NCI-H510A treated with DMSO at 0.1 percent for 48 hours (cell line): ENCODE measurements around the gene SIK1.
"Not testable (repeated sequence)": the region's sequence is repeated elsewhere in the genome, so short reads cannot be mapped to it uniquely, and the experiment has no call there.

ENCODE experiments used
- DNase-seq: peaks from one replicate; lab custom pipeline; 2025; lab: John Stamatoyannopoulos, UW

Gene SIK1

DNA sequence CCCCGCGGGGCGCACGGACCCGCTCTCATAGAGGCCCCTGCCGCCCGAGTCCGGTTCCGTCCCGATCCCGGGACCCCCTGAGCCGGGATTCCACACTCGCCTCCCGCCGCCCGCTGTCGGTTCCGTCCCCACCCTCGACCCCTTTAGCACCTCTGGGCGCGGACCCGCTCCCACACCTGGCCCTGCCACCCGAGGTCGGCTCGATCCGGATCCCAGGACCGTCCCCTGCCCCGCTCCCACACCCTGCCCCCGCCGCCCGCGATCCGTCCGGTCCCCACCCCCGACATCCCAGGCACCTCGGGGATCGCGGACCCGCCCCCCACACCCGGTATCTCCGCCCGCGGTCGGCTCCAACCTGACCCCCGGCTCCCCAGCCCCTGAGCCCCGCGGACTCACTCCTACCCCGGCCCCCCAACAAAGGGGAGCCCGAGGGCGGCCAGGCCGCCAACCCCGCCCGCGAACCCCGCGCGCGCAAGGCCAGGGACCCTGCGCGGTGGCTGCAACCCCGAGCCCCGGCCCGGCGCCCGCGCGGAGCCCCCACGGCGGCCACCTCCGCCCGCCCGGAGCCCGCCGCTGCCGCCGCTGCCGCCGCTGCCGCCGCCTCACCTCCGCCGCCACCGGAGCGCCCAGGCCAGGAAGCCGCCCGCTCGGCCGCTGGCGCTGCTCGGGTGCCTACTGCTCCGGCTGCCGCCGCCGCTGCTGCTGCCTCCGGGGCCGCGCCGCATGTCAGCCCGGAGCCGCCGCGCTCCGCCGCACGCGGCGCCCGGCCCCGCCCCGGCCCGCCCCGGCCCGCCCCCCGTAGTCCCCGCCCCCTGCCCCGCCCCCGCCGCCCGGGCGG lies at the start of gene SIK1:
Gene SIK1, minus strand, starts transcription at position 728 of the 838 bp plus-strand sequence. CDS start 953 bp downstream, outside the sequence.
- not testable (repeated sequence) for DNase-seq

DNA sequence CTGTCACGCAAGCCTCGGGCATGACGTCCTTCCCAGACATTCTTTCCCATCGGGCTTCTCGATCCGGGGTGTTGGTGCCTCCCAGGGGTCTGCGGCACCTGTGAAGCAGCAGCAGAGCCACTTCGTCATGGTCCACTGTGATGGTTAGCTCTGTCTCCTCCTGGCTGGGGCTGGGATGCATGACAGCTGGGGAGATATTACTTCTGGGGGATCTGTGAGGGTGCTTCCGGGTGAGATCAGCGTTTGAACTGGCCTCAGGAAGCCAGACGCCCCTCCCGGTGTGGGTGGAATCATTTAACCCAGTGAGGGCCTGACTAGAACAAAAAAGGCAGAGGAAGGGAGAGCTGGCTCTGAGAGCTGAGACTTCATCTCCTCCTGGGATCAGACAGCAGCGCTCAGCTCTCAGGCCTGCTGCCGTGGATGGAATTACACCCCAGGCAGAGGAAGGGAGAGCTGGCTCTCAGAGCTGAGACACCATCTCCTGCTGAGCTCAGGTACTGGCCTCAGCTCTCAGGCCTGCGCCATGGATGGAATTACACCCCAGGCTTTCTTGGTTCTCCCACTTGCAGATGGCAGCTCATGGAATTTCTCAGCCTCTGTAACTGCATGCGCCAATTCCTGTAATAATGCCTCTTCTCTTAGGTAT lies 44.8 kb upstream of the SIK1 start:
- not testable (repeated sequence) for DNase-seq

DNA sequence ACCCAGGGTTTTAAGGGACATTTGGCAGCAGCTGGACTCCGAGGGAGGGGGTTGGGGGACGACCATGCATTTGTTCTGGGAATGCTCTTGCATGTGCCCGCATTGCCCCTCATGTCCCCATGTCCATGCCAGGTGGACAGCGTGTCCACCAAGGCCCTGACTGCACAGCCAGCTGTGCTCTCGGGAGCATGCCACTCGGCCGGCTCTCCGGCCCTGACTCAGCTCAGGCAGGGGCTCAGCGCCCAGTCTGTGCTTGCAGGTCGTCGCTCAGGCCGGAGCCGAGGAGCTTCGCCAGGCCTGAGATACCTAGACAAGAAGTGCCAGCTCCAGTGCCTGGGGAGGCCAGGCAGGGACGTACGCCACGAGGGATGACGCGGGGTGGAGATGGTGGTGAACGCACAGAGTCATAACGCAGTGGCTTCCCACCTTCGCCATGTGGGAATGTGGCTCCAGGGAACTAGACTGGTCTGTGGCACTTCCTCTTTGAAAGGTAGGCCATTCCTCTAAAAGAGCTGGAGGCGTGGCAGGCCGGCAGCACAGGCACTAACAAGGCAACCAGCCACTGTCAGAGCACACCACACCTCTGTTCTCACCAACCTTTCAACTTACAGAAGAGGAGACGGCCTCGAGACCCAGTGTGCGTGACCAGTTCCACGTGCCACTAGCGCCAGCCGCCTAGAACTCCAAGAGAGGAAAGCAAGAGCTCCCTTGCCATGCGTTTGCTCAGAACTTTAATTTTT lies 43.0 kb upstream of the SIK1 start:
- DNase-seq = not testable (repeated sequence)

DNA sequence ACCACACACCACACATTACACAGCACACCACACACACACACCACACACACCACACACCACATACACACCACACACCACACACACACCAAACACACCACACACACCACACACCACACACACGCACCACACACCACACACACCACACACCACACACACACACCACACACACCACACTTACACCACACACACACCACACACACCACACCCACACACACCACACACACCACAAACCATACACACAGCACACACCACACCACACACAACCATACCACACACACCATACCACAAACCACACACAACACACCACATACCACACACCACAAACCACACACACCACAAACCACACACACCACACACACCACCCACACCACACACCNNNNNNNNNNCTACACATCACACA lies 40.9 kb upstream of the SIK1 start:
- no peak for DNase-seq

DNA sequence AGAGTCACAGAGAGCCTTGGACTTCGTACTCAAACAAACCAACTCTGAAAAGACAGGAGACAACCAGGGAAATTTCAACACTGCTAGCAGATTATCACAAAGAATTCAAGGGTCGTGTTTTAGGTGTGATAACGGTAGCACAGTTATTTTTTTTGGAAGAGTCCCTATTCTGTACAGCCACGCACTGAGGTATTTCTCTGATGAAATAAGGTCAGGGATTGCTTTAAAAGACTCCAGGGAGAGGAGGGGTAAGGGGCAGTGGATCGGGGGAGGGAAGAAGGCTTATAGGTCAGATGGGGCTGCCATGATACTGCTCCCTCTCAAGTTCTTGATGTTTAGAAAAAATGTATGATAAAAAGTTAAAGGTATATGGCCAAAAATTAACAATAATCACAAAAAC lies 38.2 kb upstream of the SIK1 start:
- DNase-seq = not testable (repeated sequence)

DNA sequence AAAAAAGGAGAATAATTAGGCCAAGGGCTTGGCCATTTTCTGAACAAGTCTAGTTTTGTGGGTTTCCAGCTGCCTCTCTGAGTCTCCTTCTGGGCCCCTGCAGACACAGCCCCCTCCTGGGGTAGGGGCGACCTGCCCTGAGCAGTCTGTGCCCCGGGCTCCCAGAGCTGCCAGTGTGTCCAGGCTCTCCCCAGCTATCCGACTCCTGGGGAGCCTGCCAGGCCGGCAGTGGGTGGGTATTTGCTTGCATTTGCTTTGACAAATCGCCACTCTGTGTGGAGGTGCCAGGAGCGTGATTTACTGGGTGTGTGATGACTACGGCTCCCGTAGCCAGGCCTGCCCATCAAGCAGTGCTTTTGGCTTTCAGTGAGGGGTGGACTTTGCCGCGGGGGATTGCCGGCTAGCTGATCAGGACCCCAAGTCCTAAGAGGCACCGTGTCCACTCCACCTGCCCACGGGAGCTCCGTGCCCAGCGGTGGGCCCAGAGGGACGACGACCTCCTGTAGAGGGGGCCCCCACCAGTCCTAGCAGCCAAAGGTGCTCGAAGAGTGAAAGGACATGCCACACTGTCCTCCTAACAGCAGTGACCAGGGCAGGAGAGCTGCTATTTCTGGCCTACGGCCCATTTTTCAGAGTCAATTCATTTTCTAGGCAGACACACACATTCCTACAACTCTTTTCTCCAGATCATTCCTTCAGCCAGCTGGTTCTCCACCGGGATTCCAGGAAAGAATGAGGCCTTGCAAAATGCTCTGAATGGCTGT lies 36.7 kb upstream of the SIK1 start:
- DNase-seq = not testable (repeated sequence)

DNA sequence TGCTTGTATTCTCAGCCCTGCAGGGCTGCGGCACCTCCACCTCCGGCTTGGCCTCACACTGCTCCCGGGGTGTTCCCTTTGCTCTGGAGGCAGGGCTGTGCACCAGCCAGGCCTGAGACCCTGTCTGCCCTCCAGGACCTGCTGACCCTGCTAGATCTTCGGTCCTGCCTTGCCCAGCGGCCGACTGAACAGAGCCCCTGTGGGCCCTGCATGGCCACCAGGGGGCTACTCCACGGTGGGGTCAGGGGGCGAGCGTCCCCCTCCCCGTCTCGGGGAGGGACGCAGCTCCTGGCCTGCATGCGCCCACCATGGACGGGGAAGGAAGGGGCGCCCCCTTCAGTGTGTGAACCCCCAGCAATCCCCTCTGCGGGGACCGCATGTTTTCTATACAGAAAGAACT lies 36.0 kb upstream of the SIK1 start:
- DNase-seq = not testable (repeated sequence)

DNA sequence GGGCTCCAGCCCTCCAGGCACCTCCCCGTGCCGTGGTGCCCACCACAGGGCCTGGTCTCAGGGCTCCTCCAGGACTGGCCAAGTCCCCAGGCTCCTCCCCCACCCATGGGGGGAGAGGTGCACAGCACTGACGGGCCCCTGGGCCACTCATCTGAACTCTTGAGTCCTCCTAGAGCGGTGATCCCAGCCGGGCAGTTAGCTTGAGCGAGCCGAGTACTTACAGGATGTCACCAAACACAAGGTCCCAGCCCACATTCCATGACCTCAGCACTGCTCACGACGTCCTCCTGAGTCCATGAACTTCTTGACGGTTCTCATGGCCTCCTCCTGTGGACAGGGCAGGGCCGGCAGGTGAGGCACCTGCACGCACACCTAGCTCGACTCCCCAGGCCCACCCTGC lies 33.5 kb upstream of the SIK1 start:
- DNase-seq = not testable (repeated sequence)

DNA sequence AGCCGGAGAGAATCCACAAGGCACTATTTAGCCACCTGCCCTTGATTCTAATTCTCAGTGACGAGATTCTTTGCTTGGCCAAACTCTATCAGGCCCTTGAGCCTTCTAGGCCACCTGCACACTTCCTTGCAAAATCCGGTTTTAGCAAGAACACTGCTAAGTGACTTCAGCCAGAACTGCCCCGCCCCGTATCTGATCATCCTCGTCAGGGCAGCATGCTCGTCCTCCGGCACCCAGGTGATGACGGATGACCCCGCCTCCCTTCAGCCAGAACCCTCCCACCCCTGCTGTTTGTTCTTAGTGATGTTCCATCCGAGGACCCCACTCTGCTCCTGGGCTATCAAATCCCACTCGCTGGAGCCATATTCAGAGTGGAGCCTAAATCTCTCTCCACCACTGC lies 32.1 kb upstream of the SIK1 start:
- DNase-seq = not testable (repeated sequence)

DNA sequence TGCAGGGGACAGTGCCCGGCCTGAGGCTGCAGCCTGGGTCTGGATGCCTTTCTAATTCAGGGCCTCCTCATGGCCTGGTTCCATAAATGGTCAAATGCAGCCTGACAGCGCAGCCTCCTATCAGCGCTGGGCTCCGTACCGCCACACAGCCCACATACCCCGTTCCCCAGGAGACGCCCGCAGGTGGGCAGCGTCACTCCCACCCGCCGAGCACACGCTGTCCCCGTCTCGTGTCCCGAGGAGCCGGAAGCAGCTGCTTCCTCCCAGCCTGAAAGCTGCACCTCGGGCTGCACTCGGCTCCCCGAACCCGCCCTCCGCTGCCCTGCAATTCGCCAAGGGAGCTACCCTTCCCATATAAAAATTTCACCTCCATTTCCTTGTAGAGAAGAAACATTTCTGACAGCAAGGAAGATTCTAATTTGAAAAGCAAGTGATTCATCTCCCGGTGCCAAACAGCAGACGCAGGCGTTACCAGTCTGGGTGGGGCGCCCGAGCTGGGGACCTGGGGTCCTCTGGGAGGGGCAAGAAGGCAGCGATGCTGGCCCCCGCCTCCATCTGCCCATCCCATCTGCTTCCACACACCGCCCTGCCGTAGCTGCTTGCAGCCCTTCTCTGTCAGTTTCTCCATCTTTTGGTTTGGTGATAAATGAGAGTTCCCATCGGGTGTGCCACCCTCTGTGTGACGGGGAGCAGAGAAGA lies 29.8 kb upstream of the SIK1 start:
- not testable (repeated sequence) for DNase-seq

DNA sequence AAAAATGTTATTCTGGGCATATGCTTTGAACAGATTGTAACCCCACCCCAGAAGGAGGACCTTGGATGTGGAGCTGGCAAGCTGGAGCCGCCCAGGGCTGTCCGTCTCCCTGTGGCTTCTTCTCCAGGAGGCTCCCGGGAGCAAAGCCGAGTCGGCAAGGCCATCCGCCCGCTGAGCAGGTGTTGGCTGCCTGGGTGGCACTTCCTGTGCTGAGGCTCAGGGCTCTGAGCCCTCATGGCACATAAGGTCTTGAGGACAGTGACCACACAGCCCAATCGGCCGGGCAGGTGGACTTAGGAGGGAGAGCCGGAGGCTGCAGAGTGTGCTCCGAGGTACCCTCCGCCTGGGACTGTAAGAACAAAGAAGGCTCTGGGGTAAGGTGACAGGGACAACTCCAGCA lies 28.8 kb upstream of the SIK1 start:
- not testable (repeated sequence) for DNase-seq

DNA sequence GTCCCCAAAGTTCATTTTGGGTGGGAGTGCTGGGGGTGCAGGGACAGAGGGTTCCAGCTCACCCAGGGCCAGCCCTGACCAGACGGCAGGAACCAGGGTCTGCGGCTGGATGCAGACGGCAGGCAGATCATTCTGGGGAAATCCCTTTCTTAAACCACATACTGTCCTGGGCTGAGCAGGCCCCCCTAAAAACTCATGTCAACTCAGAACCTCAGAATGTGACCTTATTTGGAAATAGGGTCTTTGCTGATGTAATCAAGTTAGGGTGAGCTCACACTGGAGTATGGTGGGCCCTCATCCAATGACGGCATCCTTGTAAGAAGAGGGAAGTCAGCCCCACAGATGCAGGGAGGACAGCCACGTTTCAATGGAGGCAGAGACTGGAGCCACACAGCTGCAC lies 27.2 kb upstream of the SIK1 start:
- not testable (repeated sequence) for DNase-seq

DNA sequence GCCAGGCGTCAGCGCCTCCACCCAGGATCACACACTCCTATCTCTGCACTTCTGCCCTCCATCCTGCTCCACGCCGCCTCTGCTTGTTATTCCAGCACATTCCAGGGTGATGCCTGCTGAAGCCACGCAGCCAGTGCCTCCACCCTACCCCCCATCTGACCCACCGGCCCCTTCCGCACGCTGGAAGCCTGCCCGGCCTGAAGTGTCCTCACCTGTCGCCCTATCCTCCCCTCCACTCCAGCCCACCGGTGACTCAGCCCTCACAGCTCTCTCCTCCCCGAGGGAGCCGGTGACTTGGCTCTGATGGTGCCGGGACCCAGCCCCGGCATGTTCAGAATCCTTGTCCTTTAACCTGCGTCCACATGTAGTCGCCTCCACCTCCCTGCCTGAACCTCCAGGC lies 24.9 kb upstream of the SIK1 start:
- DNase-seq = not testable (repeated sequence)

DNA sequence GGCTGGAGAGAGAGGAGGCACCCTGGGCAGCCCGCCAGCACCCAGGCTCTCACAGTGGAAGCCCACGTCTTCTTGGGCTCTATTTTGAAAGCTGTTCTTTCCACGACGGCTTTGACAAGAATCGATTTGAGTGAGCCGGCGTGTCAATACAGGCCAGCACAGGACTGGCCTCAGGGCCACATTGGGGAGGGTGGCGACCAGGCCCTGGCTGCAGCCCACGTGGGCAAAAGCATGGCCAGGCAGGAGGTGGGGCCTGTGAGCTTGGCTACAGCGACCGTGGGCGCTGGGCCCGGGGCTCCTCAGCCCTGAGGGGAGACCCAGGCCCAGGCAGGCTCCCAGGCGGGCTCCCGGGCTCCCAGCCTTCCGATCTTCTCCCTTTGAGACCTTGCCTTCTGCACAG lies 23.4 kb upstream of the SIK1 start:
- DNase-seq = not testable (repeated sequence)

DNA sequence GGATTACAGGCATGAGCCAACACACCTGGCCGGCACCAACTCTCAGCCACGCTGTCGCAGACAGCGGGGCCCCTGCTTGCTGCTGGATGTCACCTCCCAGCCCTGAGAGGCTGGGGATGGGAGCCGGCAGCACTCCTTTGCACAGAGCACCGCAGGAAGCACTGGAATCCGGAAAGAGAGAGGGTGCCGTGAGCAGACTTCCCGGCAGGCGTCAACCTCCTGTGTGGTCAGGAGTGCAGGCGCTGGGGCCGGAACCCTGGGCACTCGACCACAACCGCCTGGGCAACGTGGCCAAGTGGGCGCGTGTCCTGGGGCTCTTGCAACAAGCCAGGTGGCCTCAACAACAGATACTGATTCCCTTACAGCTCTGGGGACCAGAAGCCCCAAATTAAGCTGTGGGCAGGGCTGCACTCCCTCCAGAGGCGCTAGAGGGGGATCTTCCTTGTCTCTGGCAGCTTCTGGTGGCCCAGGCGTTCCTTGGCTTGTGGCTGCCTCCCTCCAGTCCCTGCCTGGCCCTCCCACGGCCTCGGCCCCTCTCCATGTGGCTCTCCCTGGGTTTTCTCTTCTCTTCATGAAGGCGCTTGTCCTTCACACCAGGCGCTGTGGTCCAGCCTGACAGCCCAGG lies 20.5 kb upstream of the SIK1 start:
- DNase-seq = not testable (repeated sequence)

DNA sequence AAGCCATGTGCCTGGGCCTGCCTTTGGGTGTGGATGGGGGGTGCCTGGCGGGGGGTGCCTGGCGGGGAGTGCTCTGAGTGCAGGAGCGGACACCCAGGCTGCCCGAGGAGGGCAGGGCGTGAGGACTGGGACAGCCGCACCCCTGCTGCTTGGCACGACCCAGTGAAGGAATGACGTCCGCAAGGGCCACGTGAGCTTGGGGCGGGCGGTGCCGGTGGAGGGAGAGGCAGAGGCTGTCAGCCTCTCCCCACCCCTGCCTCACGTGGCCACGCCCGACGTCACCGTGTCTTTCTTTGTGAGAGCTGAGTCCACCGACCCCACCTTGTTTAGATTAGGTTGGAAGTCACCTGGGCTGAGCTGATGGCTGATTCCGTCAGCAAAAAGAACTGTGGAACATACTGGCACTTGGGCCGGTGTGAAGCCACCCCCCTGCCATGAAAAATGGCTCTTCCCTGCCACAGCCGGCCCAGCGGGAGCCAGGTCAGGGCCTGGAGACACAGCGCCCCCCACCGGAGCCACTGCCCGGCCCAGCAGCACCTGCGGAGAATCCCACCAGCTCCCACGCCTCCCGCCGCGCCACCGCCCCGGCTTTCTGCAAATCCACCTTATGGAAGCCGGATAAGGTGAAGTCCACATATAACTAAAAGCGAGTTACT lies 19.5 kb upstream of the SIK1 start:
- not testable (repeated sequence) for DNase-seq

DNA sequence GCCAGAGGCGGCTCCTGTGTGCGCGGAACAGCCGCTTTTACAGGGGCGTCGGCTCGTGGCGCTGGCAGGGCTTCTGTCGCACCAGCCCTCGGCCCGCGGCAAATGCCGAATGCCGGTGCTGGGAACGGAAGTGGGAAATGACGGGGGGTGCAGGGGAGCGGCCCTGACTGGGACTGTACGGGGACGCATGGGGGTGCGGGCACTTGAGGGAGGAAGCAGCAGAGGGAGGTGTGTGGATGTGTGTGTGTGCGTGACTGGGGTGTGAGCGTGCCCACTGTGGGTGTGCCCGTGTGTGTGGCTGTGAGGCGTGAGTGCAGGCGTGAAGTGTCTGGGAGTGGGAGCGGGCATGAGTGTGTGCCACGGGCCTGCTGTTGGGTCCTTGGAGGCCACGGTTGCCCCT lies 17.6 kb upstream of the SIK1 start:
- not testable (repeated sequence) for DNase-seq

DNA sequence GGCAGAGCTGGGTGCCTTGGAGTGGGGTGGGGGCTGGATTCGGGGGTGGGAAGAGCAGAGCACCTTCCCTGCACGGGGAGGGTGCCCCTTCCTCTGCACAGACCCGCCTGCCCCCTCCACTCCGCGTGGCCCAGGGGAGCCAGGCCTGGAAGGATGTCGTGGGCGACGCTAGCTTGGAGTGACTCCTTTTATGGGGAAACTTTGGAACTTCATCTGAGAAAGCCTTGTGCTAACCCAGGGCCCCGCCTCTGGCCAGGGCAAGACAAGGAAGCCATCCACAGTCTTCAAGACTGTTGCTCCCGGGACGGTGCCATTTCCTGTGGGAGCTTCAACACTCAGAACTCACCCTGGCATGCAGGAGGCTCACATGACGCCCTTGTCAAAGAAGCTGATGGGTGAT lies 15.6 kb upstream of the SIK1 start:
- not testable (repeated sequence) for DNase-seq

DNA sequence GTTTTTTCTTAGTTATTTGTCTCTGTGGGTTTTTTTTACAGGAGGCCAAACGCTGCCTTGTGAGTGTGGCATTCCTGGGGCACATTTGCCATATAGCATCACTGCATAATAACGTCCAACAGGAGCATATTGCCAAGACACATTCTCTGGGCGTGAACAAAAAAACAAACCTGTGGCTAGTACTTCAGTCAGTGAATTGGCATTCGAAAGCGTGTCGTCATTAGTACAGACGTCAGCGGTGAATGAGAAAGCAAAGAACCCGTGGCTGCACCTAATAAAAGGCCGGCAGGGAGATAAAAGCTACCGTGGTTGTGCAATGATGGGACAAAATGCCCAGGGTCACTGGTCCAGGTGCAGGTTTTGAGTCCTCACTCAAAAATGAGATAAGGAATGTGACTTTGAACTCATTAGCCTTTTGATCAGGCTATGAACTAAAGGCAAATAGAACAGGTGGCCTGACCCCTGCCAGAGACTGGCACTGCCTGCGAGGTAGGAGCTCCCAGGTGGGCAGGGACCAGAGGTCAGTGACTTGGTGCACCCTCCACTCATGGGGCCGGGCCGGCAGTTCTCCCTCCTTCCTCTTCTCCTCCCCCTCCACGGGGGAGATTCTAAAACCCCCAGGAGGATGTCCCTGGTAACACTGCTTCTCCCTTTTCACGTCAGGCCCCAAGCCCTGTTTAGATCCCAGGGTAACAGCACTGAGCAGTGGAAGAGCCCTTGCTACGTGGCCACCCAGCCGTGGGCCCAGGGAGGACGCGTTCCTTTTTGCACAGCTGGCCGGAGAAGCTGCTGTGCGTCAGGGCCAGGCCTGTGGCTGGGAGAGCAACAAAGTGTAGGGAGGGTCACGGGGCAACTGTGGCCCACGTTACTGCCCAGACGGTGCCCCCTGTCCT lies 14.2 kb upstream of the SIK1 start:
- DNase-seq = not testable (repeated sequence)
